Measurements from ENCODE around the gene MTMR6.

MTMR6 gene

GRCh38 chr13:25310891-25311290 lies 23.6 kb upstream of the MTMR6 start:
- Histone ChIP-seq H3K27ac (ENCODE audit: low read depth, low read length) (no peak overlapping the region), H3K79me2 (ENCODE audit: insufficient read depth, low read length) (peaks cover 32% of the 10 kb centered on the region), H3K27me3 (ENCODE audit: low read length) (no peaks in the 10 kb centered on the region), H3F3A (ENCODE audit: insufficient read depth) (no peaks in the 10 kb centered on the region), H2AFZ (ENCODE audit: low read depth, low read length, severe bottlenecking) (no peak overlapping the region), H3K4me3 (ENCODE audit: insufficient read depth, low read length, poor library complexity, severe bottlenecking) (no peak overlapping the region), H3K9ac (ENCODE audit: low read length) (no peak overlapping the region), H4K20me1 (ENCODE audit: low read depth, low read length) (peaks cover 6% of the 10 kb centered on the region), H3K36me3 (ENCODE audit: low read length) (peaks cover 55% of the 10 kb centered on the region), H3K4me2 (ENCODE audit: low read depth, low read length, poor library complexity, severe bottlenecking) (no peak overlapping the region), H3K9me3 (ENCODE audit: insufficient read depth, low read length) (no peaks in the 10 kb centered on the region), H3K9me2 (replicated peaks; ENCODE audit: insufficient read depth, low read length) (no peaks in the 10 kb centered on the region)
- TF ChIP-seq EZH2phosphoT487 (conservative IDR thresholded peaks at IDR 0.05; ENCODE audit: low read length): no peak
- TF ChIP-seq CTCF (IDR thresholded peaks at IDR 0.05; ENCODE audit: insufficient read depth, low read length, poor library complexity, severe bottlenecking): no peak

- Histone ChIP-seq H3K4me3 (ENCODE audit: insufficient read depth, low read length, poor library complexity, severe bottlenecking) (no peak overlapping the region), H3K4me2 (ENCODE audit: low read depth, low read length, poor library complexity, severe bottlenecking) (no peak overlapping the region), H3K36me3 (ENCODE audit: low read length) (peaks cover 35% of the 10 kb centered on the region; the same call in 1 of the 2 replicates), H3K9me2 (replicated peaks; ENCODE audit: insufficient read depth, low read length) (no peaks in the 10 kb centered on the region), H3K27ac (ENCODE audit: low read depth, low read length) (no peak overlapping the region), H4K20me1 (ENCODE audit: low read depth, low read length) (peaks cover 21% of the 10 kb centered on the region), H3K9ac (ENCODE audit: low read length) (no peak overlapping the region), H3K27me3 (ENCODE audit: low read length) (no peaks in the 10 kb centered on the region), H2AFZ (ENCODE audit: low read depth, low read length, severe bottlenecking) (no peak overlapping the region), H3F3A (ENCODE audit: insufficient read depth) (no peaks in the 10 kb centered on the region), H3K9me3 (ENCODE audit: insufficient read depth, low read length) (no peaks in the 10 kb centered on the region), H3K79me2 (ENCODE audit: insufficient read depth, low read length) (peaks cover 72% of the 10 kb centered on the region)
- TF ChIP-seq CTCF (IDR thresholded peaks at IDR 0.05; ENCODE audit: insufficient read depth, low read length, poor library complexity, severe bottlenecking) (no peak), EZH2phosphoT487 (conservative IDR thresholded peaks at IDR 0.05; ENCODE audit: low read length) (no peak)
These were observed 19.6 kb upstream of the MTMR6 start for GRCh38 chr13:25306671-25307464.

- Histone ChIP-seq H2AFZ (ENCODE audit: low read depth, low read length, severe bottlenecking) (peak overlapping the region; percentile 91), H3K4me2 (ENCODE audit: low read depth, low read length, poor library complexity, severe bottlenecking) (peak overlapping the region; percentile 87), H3K79me2 (ENCODE audit: insufficient read depth, low read length) (peaks cover 56% of the 10 kb centered on the region), H3K9me2 (replicated peaks; ENCODE audit: insufficient read depth, low read length) (no peaks in the 10 kb centered on the region), H3K9me3 (ENCODE audit: insufficient read depth, low read length) (peaks cover 5% of the 10 kb centered on the region; the same call in 1 of the 2 replicates), H3F3A (ENCODE audit: insufficient read depth) (no peaks in the 10 kb centered on the region), H3K27ac (ENCODE audit: low read depth, low read length) (peak overlapping the region; percentile 60), H3K36me3 (ENCODE audit: low read length) (peaks cover 8% of the 10 kb centered on the region; the same call in 1 of the 2 replicates), H4K20me1 (ENCODE audit: low read depth, low read length) (peaks cover 21% of the 10 kb centered on the region; the same call in 1 of the 2 replicates), H3K27me3 (ENCODE audit: low read length) (no peaks in the 10 kb centered on the region), H3K4me3 (ENCODE audit: insufficient read depth, low read length, poor library complexity, severe bottlenecking) (peak overlapping the region; percentile 87), H3K9ac (ENCODE audit: low read length) (peak overlapping the region; percentile 96)
- TF ChIP-seq CTCF (IDR thresholded peaks at IDR 0.05; ENCODE audit: insufficient read depth, low read length, poor library complexity, severe bottlenecking): no peak
- no peak for TF ChIP-seq EZH2phosphoT487 (conservative IDR thresholded peaks at IDR 0.05; ENCODE audit: low read length)
These were observed 14.8 kb upstream of the MTMR6 start for GRCh38 chr13:25302121-25302520.
